Mucosa of descending colon (tissue), 3 donors: Measurements from ENCODE around the gene MYH14. TPM values are rescaled to one million over a fixed set of nuclear protein-coding genes. Genes with fewer than 3 reads are reported as not detected.

Experiments
- ATAC-seq: fragments of 200-7000 bp; cut with Tn5 transposase; one replicate; pipeline ENCODE4 v1.9.1; 2020; ENCODE audit warnings: mild to moderate bottlenecking, moderate library complexity
- DNase-seq, 3 donors: peaks; one replicate each; pipeline ENCODE4 v3.0.0-alpha.2; 2020
- H3K36me3 ChIP-seq: fragments of 200-600 bp; one replicate; pipeline ENCODE4 v1.8.0; 2021; ENCODE audit warnings: low read depth, mild to moderate bottlenecking
- H3K4me1 ChIP-seq: fragments of 200-600 bp; one replicate; pipeline ENCODE4 v1.8.0; 2021; ENCODE audit warnings: low read depth, mild to moderate bottlenecking
- H3K4me3 ChIP-seq: fragments of 200-600 bp; one replicate; pipeline ENCODE4 v1.8.0; 2021; ENCODE audit warnings: mild to moderate bottlenecking
- H3K9me3 ChIP-seq: fragments of 200-600 bp; one replicate; pipeline ENCODE4 v1.8.0; 2021; ENCODE audit warnings: mild to moderate bottlenecking
- CTCF ChIP-seq: fragments of 200-600 bp; IDR thresholded peaks from one replicate; pipeline ENCODE4 v1.8.0; 2022; ENCODE audit warnings: antibody characterized with exemption, mild to moderate bottlenecking
- intact Hi-C, 2 donors: fragments of 100-400 bp; cut with DNase I in 1 of 2; cut with micrococcal nuclease in 1 of 2; formaldehyde crosslinking; loops; one replicate each; pipeline versions ENCODE4 v1.11.0 to v1.11.1; 2022; cut with DNase I, micrococcal nuclease
- total RNA-seq, 3 donors: library from RNA; stranded (reverse); fragmentation: NEBNext Ultra II Directional in 2 of 3; extraction: Animal tissue kit (Norgen Biotek cat#: 25700) in 2 of 3; gene quantifications; one replicate each; pipeline versions ENCODE4 v1.2.1 to v1.2.4, GENCODE V29; 2021 to 2023
- donor health status: DM: no; HTN: no; CAD: no; lungs with moderate emphysema.
- donor health status: DM: no; HTN: no; CAD: no.
- donor health status: DM: no; HTN: yes; CAD: no.

The MYH14 gene
- total RNA-seq, 3 donors from 2014 or later, result 268 to 606 (median 586) TPM

DNA sequence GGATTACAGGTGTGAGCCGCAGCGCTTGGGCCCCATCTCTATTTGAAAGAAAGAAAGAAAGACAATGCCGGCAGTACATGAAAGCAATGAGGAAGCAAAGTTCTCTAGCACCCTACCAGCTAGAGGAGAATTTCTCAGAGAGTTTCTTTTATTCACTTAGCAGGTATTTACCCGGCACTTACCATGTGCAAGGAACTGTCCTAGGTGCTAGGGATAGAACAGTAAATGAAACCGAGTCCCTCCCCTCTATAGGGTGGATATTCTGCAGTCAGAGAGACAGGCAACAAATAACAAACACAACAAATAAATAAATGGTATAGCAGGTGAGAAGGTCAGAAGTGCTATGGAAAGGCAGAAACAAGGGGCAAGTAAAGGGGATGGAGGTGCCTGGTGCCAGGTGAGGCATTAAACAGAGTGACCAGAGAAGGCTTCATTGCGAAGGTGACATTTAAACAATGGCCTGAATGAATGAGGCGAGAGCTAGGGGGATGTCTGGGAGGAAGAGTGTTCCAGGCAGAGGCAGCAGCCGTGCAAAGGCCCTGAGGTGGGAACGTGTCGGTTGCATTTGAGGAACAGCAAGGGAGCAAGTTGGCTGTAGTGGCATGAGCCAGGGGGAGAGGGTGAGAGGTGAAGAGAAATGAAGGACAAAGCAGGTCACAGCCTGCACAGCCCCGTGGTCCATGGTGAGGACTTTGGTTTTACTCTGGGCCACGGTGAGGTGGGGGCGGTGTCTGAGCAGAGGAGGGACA, 10.8 kb upstream of the MYH14 start:
- Histone ChIP-seq H3K4me3 (no peak overlapping the region), H3K4me1 (no peaks in the 10 kb centered on the region), H3K36me3 (peaks cover 8% of the 10 kb centered on the region), H3K9me3 (no peaks in the 10 kb centered on the region)
- ATAC-seq (no peak), DNase-seq (no peak)
- intact Hi-C loops, result no loop called here
- no peak for TF ChIP-seq CTCF

- no peak for ATAC-seq
- no peak overlapping the region for H3K4me3 ChIP-seq
- DNase-seq, result no peak
- peaks cover 4% of the 10 kb centered on the region for H3K4me1 ChIP-seq
- peaks cover 8% of the 10 kb centered on the region for H3K36me3 ChIP-seq
- intact Hi-C loops, result no loop called here
- TF ChIP-seq CTCF, result no peak
- no peaks in the 10 kb centered on the region for H3K9me3 ChIP-seq
Observed at GRCh38 chr19:50195224-50195623, 8.2 kb upstream of the MYH14 start.

DNA sequence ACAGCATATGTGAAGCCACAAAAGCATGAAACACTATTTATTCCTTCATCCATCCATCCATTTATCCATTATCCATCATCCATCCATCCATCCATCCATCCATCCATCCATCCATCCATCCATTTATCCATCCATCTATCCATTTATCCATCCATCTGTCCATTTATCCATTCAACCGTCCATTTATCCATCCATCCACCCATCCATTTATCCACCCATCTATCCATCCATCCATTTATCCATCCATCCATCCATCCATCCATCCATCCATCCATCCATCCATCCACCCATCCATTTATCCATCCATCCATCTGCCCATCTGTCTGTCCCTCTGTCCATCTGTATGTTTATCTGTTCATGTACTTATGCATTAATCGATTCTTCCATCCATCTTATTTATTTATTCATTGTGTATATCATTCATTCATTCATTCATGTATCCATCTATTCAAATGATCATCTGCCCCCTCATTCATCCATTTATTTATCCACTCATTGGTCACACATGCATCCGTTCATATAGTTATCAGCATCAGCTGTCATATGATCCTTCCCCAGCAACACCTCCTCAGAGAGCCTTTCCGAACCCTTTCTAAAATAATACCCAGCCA, 7.0 kb upstream of the MYH14 start:
- TF ChIP-seq CTCF, result no peak
- no peak for ATAC-seq
- intact Hi-C loops, result no loop called here
- no peak for DNase-seq
- no peak overlapping the region for H3K4me3 ChIP-seq
- H3K4me1 ChIP-seq, result peaks cover 4% of the 10 kb centered on the region
- no peaks in the 10 kb centered on the region for H3K9me3 ChIP-seq
- H3K36me3 ChIP-seq, result peaks cover 3% of the 10 kb centered on the region

DNA sequence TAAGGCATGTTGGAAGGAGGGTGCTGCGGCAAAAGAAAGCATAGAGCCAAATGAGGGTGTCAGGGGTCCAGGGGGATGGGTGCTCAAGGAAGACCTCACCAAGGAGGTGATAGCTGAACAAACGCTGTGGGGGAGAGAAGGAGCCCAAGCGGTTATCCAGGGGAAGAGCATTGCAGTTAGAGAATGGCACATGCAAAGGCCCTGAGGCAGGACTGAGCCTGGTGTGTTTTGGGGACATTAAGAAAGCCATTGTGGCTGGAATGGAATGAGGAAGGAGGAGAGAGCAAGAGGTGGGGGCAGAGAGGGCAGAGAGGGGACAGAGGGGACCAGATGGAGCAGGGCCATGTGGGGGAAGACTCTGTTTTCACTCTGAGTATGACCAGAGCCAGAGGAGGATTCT, 6.1 kb upstream of the MYH14 start:
- intact Hi-C loops, result no loop called here
- DNase-seq, result no peak
- Histone ChIP-seq H3K36me3 (peaks cover 3% of the 10 kb centered on the region), H3K9me3 (no peaks in the 10 kb centered on the region), H3K4me3 (no peak overlapping the region), H3K4me1 (peaks cover 4% of the 10 kb centered on the region)
- TF ChIP-seq CTCF, result no peak
- no peak for ATAC-seq

DNA sequence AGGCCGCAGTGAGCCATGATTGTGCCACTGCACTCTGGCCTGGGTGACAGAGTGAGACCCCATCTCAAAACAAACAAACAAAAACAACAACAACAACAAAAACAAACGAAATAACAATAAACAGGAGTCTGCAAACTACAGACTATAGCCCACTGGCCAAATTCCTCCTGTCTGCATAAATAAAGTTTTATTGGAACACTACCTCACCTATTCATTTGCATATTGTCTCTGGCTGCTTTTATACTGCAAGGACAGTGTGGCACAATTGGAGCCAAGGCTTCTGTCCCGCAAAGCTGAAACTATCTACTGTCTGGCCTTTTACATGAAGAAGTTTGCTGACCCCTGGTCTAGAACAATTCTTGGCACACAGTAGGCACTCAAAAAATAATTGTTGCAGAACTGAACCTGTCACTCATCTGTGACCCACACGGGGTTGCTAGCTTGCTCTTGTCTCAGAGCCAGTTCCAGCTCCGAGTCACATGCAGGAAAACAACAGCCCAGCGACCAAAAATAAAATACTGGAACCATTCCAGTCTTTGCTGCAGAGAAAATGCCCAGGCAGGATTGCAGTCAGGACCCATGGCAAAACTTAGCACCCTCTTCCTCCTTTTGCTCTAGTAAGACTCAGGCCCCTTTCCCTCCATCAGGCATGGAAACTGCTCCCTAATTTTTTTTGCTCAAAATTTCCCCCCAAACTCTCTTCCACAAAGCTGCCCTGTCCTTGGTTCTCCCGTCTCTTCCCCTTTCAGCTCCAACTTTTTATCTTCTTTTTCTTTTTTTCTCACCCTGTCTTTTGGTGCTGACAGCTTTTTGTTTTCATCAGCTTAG, 4.8 kb upstream of the MYH14 start:
- Histone ChIP-seq H3K4me1 (peaks cover 9% of the 10 kb centered on the region), H3K4me3 (no peak overlapping the region), H3K9me3 (no peaks in the 10 kb centered on the region), H3K36me3 (peaks cover 3% of the 10 kb centered on the region)
- intact Hi-C loops, result no loop called here
- DNase-seq (no peak), ATAC-seq (no peak)
- TF ChIP-seq CTCF, result no peak
